NCI-H510A (cell line): ENCODE data around the gene WASHC2A.
"Not testable (repeated sequence)": the region's sequence is repeated elsewhere in the genome, so short reads cannot be mapped to it uniquely, and the experiment has no call there.

Source experiments
- DNase-seq: peaks from one replicate; lab custom pipeline; 2025; lab: John Stamatoyannopoulos, UW

The WASHC2A gene

DNA sequence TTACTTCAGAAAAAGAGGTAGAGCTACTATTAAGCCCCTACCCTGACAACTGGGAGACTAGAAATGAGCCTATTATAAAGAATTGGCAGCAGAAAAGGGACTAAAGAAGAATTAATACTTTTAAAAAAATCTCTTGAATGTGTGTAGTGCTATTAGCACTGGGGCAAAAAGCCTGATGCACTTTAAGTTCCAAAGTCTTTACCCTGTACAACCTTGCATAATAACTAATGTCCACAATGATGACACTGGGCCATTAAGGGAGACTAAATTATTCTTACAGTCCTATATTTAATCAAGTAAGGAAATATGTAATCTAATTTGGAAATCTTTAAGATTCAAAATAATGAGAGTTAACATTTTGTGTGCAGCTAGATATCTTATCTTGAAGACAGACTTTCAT is 90.1 kb downstream of the WASHC2A start:
- DNase-seq: not testable (repeated sequence)

DNA sequence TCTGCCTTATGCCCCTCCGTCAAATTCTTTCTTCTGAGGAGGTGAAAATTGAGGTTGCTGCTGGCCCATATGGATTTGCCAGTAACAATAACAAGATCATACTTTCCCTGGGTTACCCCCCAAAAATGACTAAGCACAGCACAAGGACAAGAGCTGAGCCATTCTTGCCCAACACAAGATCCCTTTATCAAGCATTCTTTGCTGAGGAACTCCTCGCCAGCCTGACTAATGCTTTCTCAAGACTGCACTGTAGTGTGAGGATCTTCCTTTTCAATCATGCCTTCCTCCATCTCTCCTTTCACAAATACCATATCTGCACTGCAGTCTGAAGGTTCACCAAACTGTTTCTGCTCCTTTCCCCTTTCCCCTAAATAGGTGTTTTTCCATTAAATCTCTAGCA is 92.1 kb downstream of the WASHC2A start:
- not testable (repeated sequence) for DNase-seq

DNA sequence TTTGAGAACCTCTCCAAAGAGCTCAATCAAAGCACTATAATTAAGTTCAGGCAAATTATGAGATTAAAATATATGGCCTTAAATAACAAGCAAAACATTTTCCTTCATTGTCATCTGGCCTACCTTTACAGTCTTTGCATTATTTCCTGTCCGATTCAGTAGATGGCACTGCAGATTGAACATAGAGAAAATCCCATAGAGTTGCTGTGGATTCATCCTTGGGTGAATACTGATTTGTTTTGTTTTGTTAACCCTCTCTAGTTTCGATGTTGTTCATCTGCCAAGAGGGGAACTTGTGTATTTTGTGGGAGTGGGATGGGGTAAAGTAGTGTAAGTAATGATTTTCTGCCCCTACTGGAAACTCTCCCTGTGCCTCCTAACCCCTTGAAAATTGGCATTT is 97.3 kb downstream of the WASHC2A start:
- DNase-seq: not testable (repeated sequence)

DNA sequence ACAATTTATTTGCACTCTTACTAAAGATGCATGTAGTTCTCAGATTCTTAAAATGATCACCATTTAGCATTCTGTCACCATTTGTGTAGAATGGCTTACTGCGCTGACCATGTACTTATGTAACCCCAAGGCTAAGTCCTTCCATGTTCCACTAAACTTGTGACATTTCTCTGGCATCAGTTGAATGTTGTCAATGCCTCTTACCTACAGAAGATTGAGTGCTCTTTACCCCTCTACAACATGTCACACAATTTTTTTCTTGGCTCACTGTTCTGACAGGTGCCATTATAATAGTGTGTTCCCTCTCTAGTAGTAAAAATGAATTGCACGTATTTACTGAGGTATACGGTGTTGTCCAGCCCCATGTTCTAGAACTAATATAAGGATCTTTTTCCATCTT is 100.1 kb downstream of the WASHC2A start:
- DNase-seq: not testable (repeated sequence)

DNA sequence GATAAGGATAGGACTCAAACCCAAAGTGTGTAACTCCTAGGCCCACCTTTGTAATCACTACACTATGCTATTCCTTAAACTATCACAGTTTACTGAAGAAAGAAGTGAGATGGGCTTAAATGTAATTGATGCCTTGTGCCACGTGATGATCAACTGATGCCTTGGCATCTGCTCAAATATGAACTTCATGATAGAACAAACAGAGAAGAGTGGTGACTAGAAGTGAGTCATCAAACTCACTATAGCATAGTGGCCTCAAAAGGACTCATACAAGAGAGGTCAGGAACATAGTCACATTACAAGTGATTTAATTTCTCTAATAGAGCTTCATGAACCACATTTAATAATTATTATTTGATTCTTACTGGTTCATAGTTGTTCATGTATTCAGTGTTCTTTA is 101.8 kb downstream of the WASHC2A start:
- DNase-seq: not testable (repeated sequence)

DNA sequence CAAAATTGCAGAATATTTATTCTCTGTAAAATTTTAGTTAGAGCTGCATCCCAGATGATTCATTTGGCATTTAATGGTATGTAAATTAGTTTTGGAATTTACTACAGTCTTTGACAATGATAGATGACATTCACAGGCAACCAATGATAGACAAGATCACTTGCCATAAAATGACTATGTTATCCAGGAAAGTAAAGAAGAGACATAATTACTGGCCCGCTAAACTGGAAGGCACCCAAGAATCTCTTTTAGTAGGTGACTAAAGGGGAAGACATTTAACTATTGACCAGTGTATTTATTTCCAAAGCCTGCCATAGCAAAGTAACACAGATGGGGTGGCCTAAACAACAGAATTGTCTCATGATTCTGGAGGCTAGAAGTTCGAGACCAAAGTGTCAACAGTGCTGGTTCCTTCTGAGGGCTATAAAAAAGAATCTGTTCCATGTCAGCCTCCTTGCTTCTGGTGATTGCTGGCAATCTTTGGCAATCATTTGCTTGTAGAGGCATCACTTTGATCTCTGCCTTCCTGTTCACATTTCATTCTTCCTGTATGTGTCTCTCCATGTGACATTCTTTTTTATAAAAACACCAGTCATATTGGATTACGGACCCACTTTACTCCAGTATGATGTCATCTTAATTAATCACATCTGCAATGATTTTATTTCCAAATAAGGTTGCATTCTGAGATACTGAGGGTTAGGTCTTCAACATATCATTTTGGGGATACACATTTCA is 107.2 kb downstream of the WASHC2A start:
- DNase-seq: not testable (repeated sequence)
